Measurements from ENCODE around the gene PI4KA.

Gene PI4KA

DNA sequence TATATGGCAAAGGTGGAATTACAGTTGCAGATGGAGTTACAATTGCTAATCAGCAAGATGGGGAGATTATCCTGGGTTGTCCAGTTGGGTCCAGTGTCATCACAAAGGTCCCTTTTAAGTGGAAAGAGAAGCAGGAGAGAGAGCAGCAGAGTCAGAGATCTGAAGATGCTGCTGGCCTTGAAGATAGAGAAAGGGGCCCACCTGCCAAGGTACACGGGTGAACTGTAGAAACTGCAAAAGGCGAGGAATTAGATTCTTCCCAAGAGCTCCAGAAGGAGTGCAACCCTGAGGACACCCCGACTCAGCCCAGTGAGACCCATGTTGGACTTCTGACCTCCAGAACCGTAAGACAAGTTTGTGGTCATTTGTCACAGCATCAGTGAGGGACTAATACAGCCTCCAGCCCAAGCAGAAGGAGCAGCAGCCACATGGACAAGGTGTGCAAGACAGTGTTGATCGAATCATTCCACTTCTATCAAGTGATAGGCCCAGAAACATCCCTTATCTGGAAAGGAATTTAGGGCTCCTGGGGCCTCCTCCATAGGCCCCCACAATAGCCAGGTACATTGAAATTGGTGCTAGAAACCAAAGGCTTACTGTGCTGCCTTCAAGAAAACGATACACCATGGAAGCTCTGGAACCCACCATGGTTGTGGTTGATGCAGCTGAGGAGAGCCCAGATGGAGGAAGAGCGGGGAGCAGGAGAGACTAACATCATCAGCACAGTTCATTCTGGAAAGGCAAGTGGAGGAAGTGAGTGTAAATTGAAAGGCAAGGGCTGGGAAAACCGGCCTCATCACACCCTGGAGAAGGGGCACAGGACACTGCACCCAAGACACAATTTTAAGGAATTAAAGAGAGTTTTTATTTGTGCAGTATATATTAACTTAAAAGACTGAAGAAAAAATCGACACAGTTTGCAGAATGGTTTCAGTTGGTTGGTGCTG is 23.5 kb upstream of the PI4KA start:
- no peak for DNase-seq

DNA sequence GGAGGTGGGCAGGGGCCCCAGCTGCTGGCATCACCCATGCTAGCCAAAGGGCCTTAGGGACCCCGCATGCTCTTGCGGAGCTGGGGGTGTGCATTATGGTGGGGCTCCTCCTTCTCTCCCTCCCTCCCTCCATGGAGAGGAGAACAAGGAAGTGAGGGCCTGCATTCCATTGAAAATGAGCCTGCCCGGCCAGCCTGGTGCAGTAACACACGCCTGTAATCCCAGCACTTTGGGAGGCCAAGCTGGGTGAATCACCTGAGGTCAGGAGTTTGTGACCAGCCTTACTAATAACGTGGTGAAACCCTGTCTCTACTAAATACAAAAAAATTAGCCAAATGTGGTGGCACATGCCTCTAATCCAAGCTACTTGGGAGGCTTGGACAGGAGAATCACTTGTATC is 22.6 kb upstream of the PI4KA start:
- no peak for DNase-seq

DNA sequence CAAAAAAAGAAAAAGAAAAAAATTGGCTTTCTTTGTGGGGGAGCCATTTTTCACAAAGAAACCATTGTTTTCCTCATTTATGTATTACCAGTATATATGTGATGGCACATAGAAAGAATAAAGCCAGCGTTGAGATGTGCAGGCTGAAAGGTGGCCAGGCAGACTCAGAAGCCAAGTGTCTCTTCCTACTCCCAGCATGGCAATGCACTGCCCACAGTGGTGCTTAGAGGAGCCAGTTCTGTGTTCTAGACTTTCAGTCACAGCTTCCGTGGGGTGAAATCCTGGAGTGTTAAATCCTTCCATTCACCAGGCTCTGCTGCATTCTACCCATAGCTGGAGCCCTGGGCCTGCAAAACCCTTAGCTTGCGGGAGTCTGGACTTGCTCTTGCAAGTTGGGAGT is 19.1 kb upstream of the PI4KA start:
- DNase-seq = no peak

DNA sequence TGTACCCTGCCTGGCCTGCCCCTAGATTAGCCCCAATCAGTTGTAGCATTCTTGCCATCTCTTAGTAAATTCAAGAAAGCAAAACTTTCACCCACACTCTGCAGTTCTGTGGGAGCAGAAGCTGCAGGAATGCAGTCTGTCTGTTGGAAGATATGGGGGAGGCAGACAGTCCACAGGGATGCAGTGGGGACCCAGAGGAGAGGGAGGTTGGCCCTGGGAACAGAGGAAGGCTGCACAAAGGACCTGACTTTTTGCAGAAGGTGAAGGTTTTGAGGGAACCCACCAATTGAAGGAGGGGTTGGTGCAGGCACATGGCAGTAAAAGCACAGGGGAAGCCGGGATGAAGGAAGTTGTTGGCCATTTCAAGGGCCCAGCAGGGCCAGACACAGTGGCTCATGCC is 16.7 kb upstream of the PI4KA start:
- no peak for DNase-seq

DNA sequence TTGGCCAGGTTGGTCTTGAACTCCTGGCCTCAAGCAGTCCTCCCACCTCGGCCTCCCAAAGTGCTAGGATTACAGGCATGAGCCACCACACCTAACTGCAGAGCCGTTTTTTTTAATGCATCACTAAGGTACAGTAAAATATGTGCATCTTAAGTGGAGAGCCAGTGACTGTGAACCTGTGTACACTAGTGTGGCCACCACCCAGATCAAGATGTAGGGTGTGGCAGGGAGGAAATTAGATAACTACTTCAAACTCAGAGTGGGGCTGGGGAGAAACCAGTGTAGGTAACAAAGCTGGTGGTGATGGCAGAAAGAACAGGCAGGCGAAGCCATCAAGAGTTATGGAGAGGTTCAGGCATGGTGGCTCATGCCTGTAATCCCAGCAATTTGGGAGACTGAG is 14.6 kb upstream of the PI4KA start:
- DNase-seq = no peak

DNA sequence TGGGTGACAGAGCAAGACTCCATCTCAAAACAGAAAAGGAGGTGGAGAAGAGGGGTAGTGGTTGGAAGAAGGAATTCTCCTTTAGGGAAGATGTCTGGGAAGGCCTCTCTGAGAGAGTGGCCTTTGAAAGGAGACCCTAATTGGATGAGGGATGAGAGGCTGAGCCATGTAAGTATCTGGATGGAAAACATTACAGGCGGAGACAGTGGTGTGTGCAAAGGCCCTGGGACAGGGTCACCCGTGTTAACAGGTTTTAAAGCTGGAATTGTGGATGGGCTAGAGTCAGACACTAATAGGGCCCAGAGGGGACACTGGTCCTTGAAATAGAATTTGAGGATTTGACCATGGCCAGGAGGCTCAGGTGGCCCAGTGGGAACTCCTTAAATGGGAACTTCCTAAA is 10.6 kb upstream of the PI4KA start:
- DNase-seq = no peak

DNA sequence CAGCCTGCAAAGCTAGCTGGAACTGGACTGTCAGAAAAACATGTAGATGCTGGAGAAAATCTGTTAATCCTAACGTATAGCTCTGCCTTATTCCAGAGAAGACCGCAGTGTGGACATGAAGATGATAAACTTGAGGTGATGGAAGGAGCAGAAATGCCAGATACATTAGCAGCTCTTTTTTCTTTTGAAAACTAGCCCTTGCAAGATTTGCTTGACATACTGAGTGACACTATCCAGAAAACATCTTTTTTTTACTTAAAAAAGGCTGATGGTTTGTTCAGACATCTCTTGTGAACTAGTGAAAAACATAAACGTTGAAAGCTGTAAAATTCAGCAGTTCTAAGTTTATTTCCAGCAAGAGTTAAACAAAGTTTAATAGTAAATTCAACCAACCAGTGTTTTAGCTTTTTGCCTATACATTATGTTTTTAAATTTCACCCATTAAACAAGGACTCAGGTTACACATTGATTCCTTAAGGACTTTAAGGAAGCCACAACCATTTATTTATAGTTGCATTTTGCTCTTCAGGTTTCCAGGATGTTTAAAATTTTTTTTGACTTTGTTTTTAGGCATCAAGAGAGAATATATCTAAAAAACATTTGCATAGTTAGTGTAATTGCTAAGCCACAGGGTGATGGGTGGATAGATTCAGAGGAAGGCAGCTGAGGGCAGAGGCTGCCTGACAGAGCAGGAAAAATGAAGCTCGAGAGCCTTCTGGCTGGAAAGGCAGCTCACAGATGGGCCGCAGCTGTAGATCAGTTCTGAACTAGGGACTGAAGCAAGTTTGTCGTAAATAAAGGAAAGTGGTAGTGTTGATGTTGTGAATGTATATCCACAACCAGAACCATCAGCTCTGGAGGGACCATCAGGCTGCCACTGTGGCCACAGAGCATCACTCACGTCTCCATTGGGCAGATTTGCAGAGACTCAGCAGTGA is 9.7 kb upstream of the PI4KA start:
- DNase-seq = peak; percentile 8

DNA sequence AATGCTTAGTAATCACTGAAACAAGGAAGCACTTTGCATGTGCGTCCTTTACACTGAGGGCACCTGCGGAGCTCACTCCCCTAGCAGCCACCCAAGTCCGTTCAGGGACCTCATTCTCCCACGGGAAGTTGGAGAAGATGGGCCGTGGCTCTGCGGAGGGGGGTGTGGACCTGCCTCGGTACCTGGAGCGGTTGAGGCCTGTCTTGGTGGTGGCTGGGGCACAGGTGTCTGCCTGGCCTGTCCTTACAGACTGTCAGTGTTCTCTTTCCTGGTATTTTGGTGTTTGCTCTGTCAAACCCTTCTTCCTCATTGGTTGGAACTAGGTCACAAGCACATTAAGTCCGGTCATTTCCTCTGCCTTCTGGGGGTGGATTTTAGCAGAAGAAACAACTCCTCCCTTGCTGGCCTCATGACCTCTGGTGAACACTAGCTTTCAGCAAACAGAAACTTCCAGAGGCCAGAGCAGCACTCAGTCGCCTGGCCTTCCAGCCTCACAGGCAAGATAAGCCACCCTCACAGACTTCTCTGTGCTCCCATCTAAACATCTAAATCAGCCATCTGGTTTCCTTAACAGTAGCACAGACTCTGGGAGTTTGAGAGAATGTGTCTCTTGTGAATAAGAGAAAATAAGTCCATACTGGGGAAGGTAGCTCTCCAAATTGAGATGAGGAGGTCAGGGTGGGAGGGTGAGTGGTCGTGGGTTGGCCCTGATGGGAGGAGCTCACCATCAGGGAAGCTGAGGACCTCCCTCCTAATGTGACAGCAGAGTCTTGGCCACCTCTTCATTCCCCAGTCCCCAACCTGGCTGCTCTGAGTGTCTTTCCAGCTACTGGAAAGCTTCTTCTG is 8.8 kb upstream of the PI4KA start:
- no peak for DNase-seq

DNA sequence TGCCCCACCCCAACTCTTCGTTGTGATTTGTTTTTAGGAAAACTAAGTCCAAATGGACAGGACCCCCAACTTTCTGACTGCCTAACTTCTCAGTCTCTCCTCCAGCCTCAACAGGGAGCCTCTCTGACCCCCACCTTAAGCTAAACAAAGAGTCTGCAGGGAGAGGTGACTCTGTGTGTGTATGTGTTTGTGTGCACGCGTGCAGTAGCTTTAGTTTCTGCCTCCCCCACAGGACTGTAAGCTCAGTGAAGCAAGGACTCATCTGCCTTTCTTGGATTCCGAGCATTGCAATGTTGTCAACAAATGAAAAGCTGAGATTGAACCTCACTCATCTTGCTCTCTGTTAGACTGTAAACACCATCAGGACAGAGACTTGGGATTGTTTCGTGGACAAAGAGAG is 8.1 kb upstream of the PI4KA start:
- DNase-seq = no peak

DNA sequence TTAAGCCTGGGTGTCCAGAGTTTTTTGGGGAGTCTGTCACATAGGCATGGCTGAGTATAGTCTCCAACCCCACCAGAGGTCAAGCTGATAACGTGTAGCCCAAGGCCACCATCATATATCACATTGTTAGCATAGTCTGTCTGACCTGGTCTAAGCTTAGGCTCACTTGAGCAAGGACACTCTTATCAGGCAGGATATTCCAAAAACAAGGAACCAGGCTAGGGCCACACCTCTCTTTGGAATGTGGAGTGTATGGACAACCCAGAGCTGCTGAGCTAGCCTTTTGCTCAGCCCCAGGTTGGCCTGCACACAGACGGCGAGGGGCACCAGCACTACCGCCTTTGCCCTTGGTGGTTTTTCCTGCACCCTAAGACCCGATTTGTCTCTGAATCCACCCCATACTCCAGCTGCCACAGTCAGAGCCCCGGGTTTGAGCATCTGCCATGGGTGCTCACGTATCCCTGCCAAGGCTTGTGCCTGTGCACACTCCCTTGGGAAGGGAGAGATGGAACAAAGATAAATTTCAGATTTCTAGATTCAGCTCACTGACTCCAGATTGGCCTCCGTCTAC is 7.3 kb upstream of the PI4KA start:
- DNase-seq = no peak

DNA sequence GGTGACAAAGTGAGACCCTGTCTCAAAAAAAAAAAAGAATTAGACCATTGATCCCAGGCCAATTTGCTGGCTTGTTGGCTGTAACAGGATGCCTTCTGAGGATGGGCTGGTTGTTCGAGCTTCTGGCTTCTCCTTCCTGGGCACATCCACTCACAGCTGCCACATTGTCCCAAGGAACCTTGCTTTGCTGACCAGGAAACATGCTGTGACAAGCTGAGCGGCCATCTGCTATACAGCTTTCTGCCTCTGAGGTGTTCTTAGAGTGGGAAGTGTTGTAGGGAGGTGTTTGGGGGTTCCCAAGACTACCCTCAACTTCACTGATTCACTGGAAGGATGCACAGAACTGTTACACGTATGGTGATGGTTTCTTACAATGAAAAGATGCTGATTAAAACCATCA is 6.7 kb upstream of the PI4KA start:
- DNase-seq = no peak

DNA sequence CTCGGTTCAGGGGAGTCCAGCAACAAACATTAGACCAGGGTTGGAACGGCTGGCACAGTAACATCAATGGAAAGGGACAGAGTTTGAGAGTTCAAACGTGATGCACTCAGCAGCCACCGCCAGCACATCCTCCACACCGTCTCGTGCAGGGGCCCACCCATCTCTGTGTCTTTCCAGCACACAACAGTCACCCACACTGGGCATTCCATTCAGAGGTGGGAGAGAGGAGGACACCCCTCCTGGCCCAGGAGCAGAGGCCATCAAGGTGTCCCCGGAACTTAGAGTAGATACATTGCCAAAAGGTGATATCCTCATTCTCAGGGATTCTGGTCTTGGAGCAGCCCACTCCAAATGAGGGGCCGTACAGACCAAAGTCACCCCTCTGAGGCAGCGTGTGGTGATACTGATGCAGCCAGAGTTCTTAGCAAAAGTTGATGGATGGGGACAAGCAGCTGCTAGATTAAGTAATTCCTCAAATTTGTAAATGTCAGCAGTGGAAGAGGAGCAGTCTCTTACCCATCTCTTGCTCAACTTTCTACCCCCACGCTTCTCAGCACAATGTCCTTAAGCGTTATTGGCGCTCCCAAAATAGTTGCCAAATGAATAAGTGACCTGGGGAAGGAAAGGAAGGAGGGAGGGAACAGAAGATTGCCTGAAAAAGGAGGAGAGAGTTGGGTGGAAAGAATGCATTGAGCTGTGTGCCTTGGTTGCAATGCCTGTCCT is 5.7 kb upstream of the PI4KA start:
- no peak for DNase-seq

DNA sequence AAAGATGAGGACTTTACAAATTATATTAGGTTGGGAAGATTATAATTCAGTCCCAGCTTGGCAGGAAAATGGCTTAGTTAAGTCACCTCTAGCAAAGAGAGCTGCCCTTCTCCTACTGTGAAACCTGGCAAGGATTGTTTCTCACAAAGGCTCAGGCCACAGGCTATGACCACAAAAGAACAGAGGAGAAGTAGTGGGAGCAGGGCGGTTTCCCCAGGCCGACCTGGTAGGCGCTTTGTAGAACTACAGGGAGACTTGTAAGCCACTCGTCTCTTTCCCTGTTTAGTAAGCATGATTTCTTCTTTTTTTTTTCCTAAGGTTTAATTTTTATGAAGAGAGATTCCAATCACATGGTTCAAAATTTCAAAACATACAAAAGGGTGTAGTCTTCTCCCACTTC is 4.8 kb upstream of the PI4KA start:
- no peak for DNase-seq

DNA sequence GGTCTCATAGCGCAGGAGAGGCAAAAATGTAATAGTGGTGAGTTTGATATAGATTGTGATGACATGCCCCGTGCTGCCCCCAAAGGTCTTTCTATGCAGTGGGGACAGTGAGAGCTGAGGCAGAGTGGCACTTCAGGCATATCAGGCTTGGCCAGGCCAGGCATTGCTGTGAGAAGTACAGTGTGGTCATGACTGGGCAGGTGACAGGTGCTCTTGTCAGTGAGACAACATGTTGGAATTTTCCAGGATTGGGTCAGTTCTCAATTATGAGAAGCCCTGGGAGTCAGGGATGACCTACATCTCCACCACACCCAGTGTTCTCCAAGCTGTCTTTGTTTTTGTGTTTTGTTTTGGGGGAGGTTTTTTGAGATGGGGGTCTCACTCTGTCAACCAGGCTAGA is 3.9 kb upstream of the PI4KA start:
- DNase-seq = no peak

DNA sequence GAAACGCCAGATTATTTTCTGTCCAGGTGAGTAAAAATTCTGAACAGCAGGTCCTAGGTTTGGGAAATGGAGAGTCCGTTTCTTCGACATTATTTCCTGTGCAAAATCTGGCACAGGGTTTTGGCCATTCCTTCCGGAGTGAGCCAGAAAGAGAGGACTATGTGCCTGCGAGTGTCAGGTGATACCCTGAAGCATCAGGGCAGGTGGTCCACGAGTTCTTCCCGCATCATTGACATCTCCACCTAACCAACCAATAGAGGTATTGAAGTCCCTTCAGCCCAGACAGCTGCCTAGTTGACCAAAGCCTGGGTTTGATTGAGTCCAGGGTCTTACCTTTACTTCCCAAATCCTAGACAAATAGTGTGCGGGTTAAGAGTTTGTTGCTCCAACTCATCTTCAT is 1.0 kb upstream of the PI4KA start:
- no peak for DNase-seq

DNA sequence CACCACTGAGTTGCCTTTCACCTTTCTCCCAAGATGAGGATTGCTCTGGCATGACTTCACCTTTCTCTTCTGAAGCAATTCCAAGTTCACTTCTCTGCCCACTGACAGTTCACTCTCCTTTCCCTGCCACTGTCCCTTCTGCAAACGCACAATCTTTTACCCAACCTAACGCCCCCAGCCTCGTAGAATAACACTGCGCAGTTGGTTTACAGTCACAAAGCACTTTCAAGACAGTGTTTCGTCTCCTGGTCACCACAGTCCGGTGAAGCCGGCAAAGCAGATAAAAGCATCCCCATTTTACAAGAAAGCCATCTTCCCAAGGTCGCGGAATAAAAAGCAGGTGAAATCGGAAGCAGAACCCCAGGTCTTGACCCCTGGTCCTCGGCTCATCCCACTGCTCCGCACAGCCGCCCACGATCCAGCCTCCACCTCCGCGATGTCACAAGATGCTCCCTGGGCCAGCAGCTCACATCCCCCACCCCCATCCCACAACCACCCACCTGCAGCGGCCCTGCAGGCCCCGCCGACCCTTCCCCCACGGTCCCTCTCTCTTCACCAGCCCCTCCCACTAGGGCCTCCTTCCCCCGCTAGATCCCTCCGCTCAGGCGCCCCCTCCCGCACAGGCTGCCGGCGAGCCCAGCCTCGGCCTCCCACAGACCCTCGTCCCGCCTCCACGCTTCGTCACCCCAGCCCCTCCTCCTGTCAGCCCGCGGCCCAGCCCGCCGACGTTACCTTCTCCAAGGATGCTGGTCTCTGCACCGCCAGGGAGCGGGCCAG is 585 bp downstream of the PI4KA start:
- DNase-seq = peak; percentile 77

DNA sequence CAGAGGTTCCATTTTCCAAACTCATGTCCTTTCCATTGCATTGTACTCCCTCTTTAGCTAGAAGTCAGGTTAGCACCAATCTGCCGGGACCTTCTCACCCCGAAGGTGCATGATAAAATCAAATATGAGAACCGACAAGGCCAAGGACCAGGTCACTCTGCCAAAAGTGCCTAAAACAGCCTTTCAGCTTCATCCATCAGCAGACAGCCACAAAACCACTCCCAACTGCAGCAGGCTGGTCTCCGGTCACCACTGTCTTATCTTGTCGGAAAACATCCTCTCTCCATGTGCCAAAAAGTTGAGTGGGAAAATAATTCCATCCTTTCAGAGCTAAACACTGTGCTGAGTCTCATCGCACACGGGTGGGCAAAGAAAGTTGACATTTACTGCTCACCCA is 1.4 kb downstream of the PI4KA start:
- DNase-seq = no peak

DNA sequence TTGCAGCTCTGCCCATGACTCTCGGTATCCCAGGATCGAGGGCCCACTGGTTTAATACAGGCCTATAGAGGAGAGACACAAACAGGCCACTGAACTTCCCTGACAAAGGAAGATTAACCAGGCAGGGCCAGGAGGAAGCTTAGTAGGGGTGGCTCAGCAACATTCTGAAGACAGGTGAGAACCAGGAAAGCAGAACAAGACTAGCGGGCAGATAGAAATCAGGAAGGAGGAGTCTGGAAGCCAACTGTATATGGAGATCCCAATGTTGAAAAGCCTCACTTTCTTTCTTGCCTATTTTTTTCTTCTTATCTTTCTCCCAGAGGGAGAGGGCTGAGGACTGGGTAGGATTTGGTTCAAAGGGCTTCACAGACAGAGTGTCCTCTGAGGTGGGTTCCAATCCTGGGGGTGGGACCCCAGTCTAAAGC is 5.4 kb downstream of the PI4KA start:
- no peak for DNase-seq

DNA sequence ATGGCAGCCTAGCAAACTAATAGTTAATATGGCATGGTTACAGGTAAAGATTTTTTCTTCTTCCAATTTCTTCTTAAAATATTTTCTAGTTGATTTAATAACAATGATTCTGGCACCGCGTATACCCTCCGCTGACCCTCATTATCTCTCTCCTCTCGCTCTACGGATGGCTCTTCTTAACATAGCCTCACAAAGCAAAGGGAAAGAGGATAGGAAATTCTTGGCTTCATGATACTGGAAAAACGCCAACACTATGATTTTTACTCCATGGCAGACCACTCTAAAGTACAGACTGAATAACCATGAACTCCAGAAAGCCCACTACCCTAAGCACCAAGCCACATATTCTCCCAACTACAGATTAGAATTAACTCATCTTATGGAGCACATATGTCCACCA is 6.1 kb downstream of the PI4KA start:
- DNase-seq = no peak

DNA sequence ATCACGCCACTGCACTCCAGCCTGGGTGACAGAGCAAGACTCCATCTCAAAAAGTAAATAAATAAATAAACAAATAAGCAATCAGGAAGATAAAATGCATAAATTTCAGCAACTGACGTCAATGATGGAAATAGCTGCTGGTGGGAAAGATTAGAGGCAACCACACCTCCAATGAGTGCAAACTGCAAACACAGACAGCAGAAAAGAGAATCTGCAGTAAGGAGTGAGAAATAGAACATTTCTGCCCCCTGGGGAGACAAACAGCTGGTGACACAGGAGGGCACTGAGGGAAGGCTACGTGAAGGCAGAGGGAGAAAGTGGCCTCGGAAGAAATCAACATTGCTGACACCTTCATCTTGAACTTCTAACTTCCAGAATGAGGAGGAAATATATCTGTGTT is 6.5 kb downstream of the PI4KA start:
- no peak for DNase-seq

DNA sequence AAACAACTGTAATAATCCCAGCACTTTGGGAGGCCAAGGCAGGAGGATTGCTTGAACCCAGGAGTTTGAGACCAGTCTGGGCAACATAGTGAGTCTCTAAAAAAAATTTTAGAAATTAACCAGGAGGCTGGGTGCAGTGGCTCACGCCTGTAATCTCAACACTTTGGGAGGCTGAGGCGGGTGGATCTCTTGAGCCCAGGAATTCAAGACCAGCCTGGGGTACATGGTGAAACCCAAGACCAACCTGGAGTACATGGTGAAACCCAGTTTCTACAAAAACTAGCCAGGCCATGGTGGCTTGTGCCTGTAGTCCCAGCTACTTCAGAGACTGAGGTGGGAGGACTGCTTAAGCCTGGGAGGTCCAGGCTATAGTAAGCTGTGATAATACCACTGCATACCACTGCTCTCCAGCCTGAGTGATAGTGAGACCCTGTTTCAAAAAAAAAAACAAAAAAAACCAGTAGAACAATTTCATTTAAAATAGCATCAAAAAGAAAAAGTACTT is 11.2 kb downstream of the PI4KA start:
- DNase-seq = no peak
